Muscle of back (tissue), 11 donors: ENCODE measurements around the gene NELL1. TPM values are rescaled to one million over a fixed set of nuclear protein-coding genes. Genes with fewer than 3 reads are reported as not detected.

ENCODE experiments used
- DNase-seq, 3 donors: peaks; one replicate each; pipeline versions ENCODE4 v3.0.0 to v3.0.0-alpha.2; 2013
- polyA plus RNA-seq, 10 donors: library from polyadenylated mRNA; unstranded; fragments of 120-200 nt; gene quantifications; one replicate each; pipeline ENCODE4 v1.2.1, GENCODE V29; 2013; ENCODE audit not compliant: insufficient read length in 10 of 10

NELL1 gene
- polyA plus RNA-seq, 10 donors = 3.5 to 6.0 (median 4.9) TPM

- no peak for DNase-seq
Observed at GRCh38 chr11:21411597-21411996, 742.2 kb downstream of the NELL1 start.

GRCh38 chr11:21412652-21413383, 743.4 kb downstream of the NELL1 start:
- no peak for DNase-seq

GRCh38 chr11:21414953-21415352, 745.6 kb downstream of the NELL1 start:
- DNase-seq = no peak

GRCh38 chr11:21415606-21416005, 746.2 kb downstream of the NELL1 start:
- no peak for DNase-seq

GRCh38 chr11:21421711-21422329, 752.4 kb downstream of the NELL1 start:
- DNase-seq = no peak

- no peak for DNase-seq
Observed at GRCh38 chr11:21426931-21427330, 757.5 kb downstream of the NELL1 start.

GRCh38 chr11:21427726-21428125, 758.3 kb downstream of the NELL1 start:
- no peak for DNase-seq

- DNase-seq = no peak
Observed at GRCh38 chr11:21428796-21429195, 759.4 kb downstream of the NELL1 start.

- DNase-seq = no peak
Observed at GRCh38 chr11:21429401-21429800, 760.0 kb downstream of the NELL1 start.

- no peak for DNase-seq
Observed at GRCh38 chr11:21430537-21430936, 761.2 kb downstream of the NELL1 start.

GRCh38 chr11:21446939-21447590, 777.7 kb downstream of the NELL1 start:
- DNase-seq = no peak

- no peak for DNase-seq
Observed at GRCh38 chr11:21447871-21448270, 778.5 kb downstream of the NELL1 start.

GRCh38 chr11:21456186-21456585, 786.8 kb downstream of the NELL1 start:
- DNase-seq = no peak

- DNase-seq = no peak
Observed at GRCh38 chr11:21460082-21460481, 790.7 kb downstream of the NELL1 start.

- DNase-seq = no peak
Observed at GRCh38 chr11:21461701-21462100, 792.3 kb downstream of the NELL1 start.

- no peak for DNase-seq
Observed at GRCh38 chr11:21464601-21465193, 795.3 kb downstream of the NELL1 start.

- DNase-seq = no peak
Observed at GRCh38 chr11:21465203-21465602, 795.8 kb downstream of the NELL1 start.

GRCh38 chr11:21465920-21466319, 796.5 kb downstream of the NELL1 start:
- DNase-seq = no peak

GRCh38 chr11:21470521-21470920, 801.1 kb downstream of the NELL1 start:
- no peak for DNase-seq

- DNase-seq = no peak
Observed at GRCh38 chr11:21472261-21472660, 802.9 kb downstream of the NELL1 start.

- no peak for DNase-seq
Observed at GRCh38 chr11:21474529-21474928, 805.1 kb downstream of the NELL1 start.

GRCh38 chr11:21475276-21475675, 805.9 kb downstream of the NELL1 start:
- no peak for DNase-seq

- DNase-seq = no peak
Observed at GRCh38 chr11:21476588-21476987, 807.2 kb downstream of the NELL1 start.
